Mucosa of gallbladder (tissue), 1 donor: Measurements from ENCODE around the gene ZBTB7A. TPM values are rescaled to one million over a fixed set of nuclear protein-coding genes. Genes with fewer than 3 reads are reported as not detected.
A peak's percentile ranks its signal among the peaks of the same experiment; 100 is the strongest.

Experiments
- DNase-seq: peaks from one replicate; pipeline ENCODE4 v3.0.0-alpha.2; 2020; ENCODE audit warnings: low spot score
- total RNA-seq: library from RNA; stranded (reverse); gene quantifications from one replicate; pipeline ENCODE4 v1.2.1, GENCODE V29; 2021
- donor health status: DM: no; HTN: no; CAD: no.

Gene ZBTB7A
- total RNA-seq, 1 donor from 2014 or later = 82.6 TPM

DNA sequence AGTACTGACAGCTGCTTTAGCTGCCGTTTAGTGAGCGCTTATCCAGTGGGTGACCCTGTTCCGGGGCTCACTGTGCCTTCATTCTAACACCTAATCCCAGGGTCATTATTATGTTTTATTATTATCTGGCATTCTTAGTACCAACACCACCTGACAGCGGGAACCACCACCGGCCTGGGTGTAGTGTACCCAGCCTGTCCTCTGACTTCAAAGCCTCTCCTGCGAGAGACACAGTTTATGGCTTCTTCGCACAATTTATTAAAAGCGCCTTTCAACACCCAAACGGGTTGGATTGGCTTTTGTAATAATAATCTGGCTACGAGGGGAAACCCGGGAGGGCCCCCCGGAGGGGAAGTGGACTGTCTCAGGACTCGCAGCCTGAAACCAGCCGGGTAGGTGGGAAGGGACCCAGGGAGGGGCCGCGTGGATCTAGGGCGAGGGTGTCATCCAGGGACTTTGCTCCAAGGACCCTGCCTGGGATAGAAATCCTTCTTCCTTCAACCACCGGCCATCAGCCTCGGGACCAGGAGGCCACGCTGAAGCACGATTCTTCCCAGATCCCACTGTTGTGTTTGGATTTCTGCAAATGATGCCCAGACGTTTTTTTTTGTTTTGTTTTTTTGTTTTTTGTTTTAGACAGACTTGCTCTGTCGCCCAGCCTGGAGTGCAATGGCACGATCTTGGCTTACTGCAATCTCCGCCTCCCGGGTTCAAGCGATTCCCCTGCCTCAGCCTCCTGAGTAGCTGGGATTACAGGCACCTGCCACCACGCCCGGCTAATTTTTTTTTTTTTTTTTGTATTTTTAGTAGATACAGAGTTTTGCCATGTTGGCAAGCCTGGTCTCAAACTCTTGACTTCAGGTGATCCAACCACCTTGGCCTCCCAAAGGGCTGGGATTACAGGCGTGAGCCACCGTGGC lies 1.6 kb upstream of the ZBTB7A start:
- DNase-seq = no peak

DNA sequence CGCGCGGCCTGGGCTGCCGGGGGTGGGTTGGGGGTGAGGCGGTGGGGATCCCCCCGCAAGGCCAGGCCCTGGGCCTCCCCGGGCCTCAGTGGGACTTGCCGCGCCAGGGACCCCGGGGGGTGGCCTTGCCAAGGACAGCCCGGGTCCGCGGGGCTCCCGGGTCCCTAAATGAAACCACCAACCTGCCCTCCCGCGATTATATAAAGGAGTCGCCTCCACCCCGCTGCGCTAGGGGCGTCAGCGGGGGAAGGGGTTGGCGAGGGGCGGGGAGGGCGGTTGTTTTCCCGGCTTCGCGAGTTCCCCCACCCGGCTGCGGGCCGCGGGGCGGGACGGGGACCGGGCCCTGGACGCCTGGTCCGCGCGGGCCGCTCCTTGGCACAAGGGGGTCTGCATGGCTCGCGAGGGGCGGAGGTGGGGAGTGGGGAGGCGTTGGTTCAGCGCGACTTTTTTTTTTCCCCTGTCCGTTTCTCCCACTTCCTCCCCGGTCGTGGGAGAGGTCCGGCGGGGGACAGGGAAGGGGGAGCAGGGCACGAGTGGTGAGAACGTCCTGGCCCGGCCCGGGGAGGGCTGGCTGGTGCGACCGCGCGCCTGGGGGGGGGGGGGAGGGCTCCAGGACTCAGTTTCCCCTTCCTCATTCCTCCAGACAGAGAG lies 822 bp upstream of the ZBTB7A start:
- DNase-seq = no peak

DNA sequence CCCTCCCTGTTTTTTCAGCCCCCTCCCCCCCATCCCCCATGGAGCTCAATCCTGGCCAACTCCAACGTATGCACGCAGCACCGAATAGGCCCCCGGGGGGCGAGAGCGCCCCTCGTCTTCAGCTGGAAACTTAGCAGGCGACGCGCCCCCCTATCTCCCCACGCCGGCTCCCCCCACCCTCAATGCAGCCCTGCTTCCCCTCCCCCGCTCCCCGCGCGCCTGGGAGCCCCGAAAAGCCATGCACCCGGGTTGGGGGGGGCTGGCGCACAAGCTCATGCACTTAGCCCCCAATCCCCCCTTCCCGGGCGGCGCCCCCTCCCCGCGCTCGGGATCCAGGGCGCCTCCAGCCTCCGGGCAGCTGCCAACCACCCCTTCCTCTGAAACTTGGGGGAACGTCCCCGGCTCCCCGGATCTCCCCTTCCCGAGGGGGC lies 508 bp downstream of the ZBTB7A start:
- no peak for DNase-seq

DNA sequence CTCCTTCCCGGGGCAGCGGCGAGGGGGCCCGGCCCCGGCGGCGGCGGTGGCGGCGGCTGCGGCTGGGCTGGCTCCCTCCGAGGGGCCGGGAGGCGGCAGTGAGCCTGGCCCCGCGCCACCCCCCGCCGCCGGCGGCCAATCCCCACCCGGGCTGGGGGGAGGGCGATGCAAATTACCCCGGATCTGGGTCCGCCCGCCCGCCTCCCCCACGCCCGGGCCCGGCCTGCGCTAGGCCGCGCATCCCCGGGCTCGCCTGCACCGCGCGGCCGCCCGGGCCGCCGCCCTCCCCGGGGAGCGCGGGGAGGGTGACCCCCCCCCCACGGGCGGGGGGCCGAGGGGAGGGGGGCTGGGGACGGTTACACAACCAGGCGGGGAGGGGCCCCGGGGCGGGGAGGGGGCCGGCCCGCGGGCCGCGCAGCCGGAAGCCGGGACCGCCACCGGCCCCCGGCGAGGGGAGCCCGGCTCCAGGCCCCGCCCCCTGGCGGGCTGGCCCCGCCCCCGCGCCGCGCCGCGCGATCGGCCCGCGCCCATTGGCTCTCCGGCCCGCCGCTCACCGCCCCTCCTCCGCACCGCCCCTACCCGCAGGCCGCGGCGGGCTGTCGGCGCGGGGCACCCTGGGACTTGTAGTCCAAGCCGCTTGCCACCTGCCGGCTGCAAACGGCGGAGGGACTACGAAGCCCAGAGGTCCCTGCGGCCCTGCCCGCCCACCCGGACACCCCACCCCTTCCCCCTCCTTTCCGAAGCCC lies 1.1 kb downstream of the ZBTB7A start:
- DNase-seq = peak; percentile 97

DNA sequence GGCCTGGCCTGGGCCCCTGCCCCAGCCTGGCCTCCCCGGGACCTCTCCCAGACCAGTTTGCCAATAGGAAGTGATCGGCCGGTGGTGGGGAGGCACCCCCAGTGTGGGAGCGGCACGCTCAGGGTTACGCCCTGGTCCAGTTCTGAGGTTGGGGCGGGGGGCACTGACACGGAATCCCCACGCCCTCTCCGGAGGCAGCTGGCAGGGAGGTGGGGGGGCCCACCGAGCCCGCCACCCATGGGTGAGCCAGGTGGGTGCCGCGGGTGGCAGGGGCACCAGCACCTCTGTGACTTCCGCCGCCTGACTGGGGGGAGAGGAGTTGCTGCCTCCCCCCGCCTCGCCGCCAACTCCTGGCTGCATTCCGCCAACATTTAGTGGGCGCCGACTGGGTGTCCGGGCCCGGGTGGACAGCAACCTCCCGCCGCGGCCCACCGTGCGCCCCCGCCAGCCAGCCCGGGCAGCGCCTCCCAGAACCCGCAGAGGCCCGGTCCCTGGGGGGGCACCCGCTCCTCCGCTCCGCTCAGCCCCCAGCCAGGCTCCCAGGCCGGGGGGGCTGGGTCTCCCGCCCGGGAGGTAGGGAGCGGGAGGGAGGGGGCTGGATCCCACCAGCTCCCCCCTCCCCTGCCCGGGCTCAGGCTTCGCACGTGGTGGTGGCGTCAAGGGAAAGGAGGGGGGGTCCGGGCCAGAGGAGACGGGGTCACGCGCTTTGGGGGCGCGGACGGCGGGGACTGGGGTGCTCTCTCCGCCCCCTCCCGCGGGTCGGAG lies 2.0 kb downstream of the ZBTB7A start:
- peak; percentile 51 for DNase-seq

DNA sequence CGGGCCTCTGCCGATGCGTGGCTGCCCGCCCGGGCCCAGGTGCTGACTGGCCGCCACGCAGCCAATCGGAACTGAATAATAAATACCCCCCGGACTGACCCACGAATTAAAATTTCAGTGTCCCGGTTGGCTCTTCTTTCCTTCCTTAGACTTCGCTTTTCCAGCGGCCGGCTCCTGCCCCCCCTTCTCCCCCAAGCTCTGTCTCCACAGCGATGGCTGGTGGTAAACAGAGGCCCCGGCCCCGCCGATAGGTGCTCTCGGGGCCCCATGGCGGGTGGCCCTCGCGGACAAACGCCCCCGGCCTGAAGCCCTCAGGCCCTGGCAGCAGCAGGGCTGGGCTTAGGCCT lies 2.6 kb downstream of the ZBTB7A start:
- DNase-seq = no peak

DNA sequence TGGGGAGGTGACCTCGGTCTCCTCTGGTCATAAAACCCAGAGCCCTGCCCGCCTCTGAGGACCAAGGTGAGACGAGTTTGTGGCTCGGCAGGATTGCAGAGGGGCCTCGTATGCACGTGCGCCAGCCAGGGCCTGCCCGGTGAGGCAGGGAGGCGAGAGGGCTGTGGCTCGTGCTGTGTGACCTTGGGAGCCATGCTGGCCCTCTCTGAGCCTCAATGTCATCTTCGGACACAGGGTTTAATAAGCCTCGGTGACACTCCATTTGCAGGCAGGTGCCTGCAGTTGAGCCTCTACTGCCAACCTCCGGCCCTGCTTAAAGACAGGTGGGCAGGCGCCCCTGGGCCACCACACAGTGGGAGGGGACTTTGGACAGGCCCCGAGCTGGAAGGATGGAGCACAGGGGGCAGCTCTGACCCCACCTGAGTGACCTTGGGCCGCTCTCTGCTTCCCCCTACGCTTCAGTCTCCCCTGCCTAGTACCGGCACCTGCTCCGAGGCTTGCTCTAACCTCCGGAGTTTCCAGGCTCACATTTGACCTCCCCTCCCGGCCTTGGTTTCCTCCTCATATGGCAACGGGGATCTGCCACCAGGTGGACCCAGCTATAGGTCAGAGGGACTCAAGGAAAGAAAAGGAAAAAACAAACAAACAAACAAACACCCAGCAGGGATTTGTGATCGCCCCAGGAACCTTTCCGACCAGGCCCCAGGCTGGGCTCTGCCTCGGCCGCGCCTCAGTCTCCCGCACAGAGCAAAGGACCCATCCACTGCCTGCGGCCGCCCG lies 3.1 kb downstream of the ZBTB7A start:
- DNase-seq = no peak

DNA sequence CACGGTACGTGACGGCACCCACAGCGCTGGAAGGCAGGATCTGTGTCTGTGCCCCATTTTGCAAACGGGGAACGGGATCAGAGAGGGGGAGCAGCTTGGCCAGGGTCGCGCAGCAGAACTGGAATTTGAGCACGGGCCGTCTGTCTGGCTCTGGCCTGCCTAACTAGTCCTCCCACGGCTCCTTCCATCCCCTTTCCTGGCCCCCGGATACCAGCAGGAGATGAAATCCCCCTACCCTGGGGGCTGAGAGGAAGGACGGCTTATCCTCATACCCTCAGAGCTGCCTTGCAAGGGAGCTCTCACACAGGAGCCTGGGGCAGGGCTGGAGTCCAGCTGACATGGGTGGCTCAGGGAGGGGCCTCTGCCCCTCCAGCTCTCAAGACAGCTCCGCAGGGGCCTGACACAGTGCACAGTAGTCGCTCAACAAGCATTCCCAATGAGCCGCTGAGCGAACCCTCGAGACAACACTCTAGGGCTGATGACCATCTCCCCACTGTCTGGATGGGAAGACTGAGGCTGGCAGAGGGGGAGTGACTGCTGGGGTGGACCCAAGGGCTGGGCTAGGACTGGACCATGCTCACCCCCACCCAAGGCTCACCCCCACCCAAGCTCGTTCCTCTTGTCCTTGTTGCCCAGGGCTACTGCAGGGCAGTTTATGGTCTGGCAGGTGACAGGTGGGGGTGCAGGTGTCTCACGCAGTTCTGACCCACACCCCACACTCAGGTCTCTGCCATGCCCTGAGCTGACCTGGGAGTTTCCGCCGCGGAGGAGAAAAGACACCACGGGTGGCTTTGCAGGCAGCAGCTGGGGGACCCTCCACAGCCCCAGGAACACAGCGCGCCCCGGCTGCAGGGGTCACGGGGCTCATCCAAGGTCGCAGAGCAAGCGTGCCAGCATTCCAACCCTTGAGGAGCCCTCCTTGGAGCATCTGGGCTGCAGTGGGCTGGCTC lies 4.0 kb downstream of the ZBTB7A start:
- DNase-seq = no peak

DNA sequence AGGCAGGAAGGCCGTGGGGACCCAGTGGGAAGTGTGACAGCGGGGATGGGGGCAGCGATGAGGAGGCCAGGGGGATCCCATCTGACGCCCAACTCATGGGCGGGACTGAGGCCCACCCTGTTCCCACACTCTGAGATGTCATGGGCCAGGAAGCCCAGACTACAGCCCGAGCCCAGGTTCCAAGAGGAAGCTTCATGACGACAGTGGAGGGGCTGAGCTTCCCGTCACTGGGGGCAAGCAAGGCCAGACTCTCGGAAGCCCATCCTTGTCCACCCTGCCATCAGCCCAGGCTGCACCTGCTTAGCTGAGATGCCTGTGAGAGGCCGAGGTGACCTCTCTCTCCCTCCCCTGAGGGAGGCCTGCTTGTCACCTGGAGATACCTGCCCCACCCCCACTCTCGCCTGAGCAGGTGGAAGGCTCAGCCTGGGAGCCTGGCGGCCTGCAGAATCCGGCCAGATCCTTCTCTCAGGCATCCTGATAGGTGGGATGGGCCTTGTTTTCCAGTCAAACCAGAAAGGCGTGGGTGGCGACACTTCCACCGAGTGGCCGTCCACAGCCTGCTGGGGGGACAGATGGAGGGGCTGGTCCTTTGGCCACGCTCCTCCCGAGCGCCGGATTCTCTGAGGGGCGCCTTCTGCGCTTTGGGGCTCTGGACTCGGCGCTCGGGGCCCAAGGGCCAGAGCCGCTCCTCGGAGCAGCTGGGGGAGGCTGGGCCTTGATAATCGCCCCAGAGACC lies 4.8 kb downstream of the ZBTB7A start:
- peak; percentile 83 for DNase-seq

DNA sequence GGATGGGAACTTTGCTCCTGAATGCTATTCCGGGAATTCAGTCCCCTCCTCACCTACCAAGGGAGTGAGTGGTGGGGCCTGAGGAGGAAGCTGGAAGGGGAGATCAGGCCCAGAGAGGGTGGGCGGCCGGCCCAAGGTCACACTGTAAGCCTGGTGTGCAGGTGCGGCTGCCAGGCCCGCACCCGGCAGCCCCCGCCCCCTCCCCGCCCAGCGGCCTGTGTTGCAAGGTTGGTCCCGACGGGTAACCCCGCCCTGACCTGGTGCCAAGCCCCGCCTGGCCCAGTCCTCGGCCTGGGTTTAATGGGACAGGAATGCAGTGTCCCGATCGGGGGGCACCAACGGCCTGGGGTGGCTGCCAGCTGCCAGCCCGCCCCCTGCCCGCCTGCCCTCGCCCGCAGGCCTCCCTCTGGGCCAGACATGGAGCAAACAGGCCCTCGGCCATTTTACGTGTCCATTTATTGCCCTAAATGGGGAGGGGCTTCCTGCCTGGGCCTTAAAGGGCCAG lies 5.5 kb downstream of the ZBTB7A start:
- DNase-seq = peak; percentile 75

DNA sequence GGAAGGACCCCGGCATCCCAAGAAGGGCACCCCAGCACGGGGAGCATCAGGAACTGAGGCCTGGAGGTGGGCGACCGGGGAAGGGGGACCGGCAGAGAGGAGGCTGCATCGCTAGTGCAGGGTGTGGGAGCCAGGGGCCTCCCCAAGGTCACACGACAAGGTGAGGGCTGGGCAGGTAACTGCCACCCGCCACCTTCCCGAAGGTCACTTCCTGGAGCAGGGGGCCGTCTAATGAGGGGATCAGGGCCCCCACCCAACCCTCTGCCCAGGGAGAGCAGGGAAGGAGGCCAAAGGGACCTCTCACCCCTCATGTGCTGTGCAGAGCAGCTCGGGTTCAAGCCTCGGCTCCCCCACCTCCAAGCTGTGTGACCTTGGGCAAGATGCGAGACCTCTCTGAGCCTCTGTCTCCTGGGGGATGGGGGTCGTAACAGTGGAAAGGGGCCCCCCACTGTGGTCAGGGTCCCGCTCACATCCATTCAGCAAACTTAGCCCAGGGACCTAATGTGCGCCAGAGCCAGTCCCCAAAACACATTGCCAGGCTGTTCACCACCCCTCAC lies 6.0 kb downstream of the ZBTB7A start:
- no peak for DNase-seq

DNA sequence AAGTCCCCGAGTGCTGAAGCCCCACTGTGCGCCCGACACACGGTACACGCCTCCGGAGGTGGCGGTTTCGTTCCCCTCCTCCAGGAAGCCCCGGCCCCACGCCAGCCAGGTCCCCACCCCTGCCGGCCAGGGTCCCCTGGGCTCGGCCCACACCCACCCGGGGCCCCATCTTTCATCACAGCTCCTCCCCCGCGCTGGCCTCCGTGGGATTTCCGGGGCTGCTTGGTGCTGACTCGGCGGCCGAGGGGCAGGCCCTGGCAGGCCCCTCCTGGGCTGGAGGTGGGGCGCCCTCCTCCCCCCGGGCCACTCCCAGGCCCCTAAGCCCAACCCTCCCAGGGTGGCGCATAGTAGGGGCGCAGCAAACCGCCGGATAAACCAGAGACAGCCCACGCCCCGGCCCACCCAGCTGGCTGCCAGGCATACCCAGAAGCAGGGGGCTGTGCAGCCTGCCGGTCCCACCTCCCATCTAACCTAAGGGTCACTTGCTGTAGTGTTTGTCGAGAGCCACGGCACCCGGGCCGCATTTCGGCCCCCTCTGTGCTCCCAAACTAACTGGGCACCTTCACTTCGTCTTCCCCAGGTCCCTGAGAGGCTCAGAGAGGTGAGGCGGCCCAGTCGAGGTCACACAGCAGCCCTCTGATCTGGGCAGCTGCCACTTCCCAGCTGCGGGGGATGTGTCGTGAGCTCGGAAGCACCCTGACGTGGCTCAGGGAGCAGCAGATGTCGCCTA lies 6.6 kb downstream of the ZBTB7A start:
- DNase-seq = no peak

DNA sequence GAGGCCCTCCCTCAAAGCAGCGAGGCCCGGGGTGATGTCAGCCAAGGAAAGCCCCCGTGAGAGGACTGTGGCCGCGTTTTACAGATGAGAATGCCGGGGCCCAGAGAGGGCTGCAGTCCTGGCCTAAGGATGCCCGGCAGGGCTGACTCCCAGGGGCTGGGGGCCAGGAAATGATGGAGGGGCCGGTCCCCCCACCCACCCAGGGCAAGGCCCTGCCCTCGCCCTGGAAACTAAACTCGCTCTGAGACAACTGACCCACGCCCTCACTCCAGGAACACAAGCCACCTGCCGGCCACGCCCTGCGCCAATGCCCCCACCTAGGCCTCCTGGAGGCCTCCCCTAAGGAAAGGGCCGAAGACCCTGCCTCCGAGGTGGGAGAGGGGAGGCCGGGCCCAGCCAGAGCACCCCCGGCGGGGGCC lies 7.2 kb downstream of the ZBTB7A start:
- DNase-seq = no peak

DNA sequence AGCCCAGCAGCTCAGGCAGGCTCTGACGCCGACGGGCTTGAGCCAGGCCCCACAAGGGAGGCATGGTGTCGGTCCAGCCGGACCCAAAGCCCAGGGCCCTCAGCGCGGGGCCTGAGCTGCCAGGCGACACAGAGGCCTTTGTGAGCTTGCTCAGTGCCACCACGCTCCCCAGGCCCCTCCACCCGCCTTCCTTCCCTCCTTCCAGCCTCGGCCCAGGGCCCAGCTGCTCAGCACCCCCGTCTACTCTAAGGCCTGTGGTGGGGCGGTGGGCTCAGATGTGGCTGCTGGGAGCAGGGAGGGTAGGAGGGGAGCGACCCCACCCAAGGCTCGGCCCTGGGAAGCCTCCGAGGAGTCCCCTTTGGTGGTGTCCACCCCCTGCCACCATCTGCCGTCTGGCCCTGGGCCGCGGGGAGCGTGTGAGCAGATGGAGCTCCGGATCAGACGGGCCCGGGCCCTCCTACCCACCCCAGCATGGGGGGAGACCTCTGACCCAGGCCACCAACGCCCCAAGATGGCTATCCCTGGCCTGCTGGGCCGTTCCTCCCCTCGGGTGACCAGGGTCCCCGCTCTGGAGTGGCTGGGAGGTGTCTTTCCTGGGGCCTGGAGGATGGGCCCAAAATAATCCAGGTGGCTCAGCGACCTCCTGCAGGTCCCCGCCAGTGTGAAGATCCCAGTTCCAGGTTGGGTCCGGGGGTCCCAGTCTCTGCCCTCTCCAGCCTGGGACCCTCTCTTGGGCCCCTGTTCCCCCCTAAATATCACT lies 7.8 kb downstream of the ZBTB7A start:
- no peak for DNase-seq

DNA sequence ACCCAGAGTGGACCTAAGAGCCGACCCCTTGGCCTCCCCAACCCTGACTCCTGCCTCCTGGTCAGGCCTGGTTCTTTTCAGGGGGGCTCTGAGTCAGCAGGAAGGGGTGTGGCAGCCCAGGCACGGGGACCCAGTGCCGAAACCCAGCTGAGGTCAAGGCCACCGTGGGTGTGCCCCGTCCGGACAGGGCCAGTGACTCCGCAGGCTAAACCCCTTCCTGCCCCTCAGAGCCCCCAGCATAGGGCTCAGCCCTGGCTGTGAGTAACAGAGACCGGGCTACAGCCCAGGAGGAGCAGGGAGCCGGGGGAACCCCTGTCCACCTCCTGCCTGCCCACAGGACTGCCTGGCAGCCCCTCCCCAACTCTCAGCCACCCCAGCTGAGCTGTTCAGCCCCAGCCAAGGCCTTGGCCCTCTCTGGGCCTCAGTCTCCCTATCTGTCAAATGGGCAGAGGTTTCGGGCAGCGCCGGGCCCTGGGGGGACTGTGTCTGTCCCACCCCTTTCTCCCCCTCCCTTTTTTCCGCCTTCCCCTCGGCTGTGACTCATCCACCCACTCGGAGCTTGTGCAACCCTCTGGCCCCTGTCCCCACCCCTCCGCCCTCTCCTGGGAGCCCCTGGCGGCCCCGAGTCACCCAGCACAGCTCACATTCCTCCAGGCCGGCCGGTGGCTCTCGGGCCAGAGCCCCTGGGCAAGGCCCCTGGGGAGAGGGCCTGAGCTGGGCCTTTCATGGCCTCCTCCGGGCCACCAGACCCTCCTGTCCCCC lies 8.6 kb downstream of the ZBTB7A start:
- peak; percentile 74 for DNase-seq

DNA sequence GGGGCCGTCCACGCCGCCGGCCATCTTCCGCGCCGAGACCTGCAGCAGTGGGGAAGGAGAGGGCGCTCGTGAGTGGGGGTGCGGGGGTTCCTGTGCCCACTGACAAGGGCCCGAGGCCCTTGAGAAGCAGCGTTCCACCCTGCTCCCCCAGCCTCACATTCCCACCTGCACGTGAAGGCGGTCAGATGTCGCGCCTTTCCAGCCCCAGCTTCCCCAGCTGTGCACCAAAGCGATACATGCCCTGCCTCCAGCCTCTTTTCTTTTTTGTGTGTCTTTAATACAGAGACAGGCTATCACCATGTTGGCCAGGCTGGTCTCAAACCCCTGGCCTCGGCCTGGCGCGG lies 11.5 kb downstream of the ZBTB7A start:
- DNase-seq = no peak
